PC-3 (cell line): ENCODE measurements around the gene LSP1. TPM values are rescaled to one million over a fixed set of nuclear protein-coding genes. Genes with fewer than 3 reads are reported as not detected.

ENCODE experiments used
- ATAC-seq: fragments of 200-7000 bp; cut with Tn5 transposase; 2 replicates; pipeline ENCODE4 v1.9.1; 2020; ENCODE audit warnings: mild to moderate bottlenecking, moderate library complexity
- BruUV-seq: library from RNA; stranded (reverse); fragments of 400-500 nt; replicated peaks from 2 replicates; lab custom pipeline; 2021; lab: Mats Ljungman, UMichigan
- CTCF ChIA-PET: fragments of 300-600 bp; sonication (Branson Sonifier 250); formaldehyde crosslinking; loops from one replicate; lab custom pipeline; 2022; ENCODE audit warnings: antibody characterized with exemption; lab: Charles Lee
- POLR2A ChIA-PET: fragments of 300-600 bp; sonication (Branson Sonifier 250); formaldehyde crosslinking; loops from one replicate; lab custom pipeline; 2022; ENCODE audit warnings: antibody characterized with exemption; ENCODE audit not compliant: unreplicated experiment; lab: Charles Lee
- DNase-seq: peaks from one replicate; pipeline ENCODE4 v3.0.0-alpha.2; 2015
- H2AFZ ChIP-seq: fragments of 300-600 bp; sonication (generic); 2 replicates; pipeline ENCODE4 v1.6.0; 2016; ENCODE audit warnings: antibody characterized with exemption, low read length
- H3F3A ChIP-seq: fragments of 300-600 bp; sonication (generic); one replicate; pipeline ENCODE4 v1.6.0; 2017; ENCODE audit warnings: antibody characterized with exemption, low read length, control low read depth, mild to moderate bottlenecking; ENCODE audit not compliant: unreplicated experiment
- H3K27ac ChIP-seq: fragments of 300-600 bp; sonication (generic); 2 replicates; pipeline ENCODE4 v1.5.1; 2016; ENCODE audit warnings: mild to moderate bottlenecking, low read length
- H3K27me3 ChIP-seq: fragments of 300-600 bp; sonication (generic); 2 replicates; pipeline ENCODE4 v1.6.1; 2016; ENCODE audit warnings: low read length, mixed read lengths
- H3K36me3 ChIP-seq: fragments of 300-600 bp; sonication (generic); 2 replicates; pipeline ENCODE4 v1.6.1; 2016; ENCODE audit warnings: low read depth, mixed run types, low read length, mixed read lengths
- H3K4me1 ChIP-seq: fragments of 300-600 bp; sonication (generic); 2 replicates; pipeline ENCODE4 v1.5.1; 2016; ENCODE audit warnings: low read length; ENCODE audit not compliant: insufficient read depth
- H3K4me2 ChIP-seq: fragments of 300-600 bp; sonication (generic); 2 replicates; pipeline ENCODE4 v1.6.0; 2016; ENCODE audit warnings: low read length
- H3K4me3 ChIP-seq: fragments of 300-600 bp; sonication (generic); 2 replicates; pipeline ENCODE4 v1.5.1; 2016; ENCODE audit warnings: mild to moderate bottlenecking, low read length, mixed read lengths
- H3K79me2 ChIP-seq: fragments of 300-600 bp; sonication (generic); 2 replicates; pipeline ENCODE4 v1.6.1; 2017; ENCODE audit warnings: low read length, mixed read lengths
- H3K9ac ChIP-seq: fragments of 300-600 bp; sonication (generic); 2 replicates; pipeline ENCODE4 v1.6.0; 2016; ENCODE audit warnings: mild to moderate bottlenecking, low read length
- H3K9me2 ChIP-seq: fragments of 300-600 bp; sonication (generic); replicated peaks from 2 replicates; pipeline ENCODE4 v1.6.1; 2016; ENCODE audit warnings: mixed run types, low read length, mixed read lengths
- H3K9me3 ChIP-seq: fragments of 300-600 bp; sonication (generic); 2 replicates; pipeline ENCODE4 v1.6.1; 2016; ENCODE audit warnings: low read length, mixed read lengths
- H4K20me1 ChIP-seq: fragments of 300-600 bp; sonication (generic); 2 replicates; pipeline ENCODE4 v1.6.1; 2016; ENCODE audit warnings: low read length, mixed read lengths
- CTCF ChIP-seq: fragments of 300-600 bp; sonication (generic); conservative IDR thresholded peaks from 2 replicates; pipeline ENCODE4 v1.5.1; 2017; ENCODE audit warnings: antibody characterized with exemption, low read depth, mild to moderate bottlenecking, low read length
- EZH2 ChIP-seq: fragments of 300-600 bp; sonication (generic); IDR thresholded peaks from one replicate; pipeline ENCODE4 v1.6.1; 2017; ENCODE audit warnings: antibody characterized with exemption, mild to moderate bottlenecking, low read length; ENCODE audit not compliant: unreplicated experiment
- EZH2phosphoT487 ChIP-seq: fragments of 300-600 bp; sonication (generic); IDR thresholded peaks from 2 replicates; pipeline ENCODE4 v1.6.1; 2018; ENCODE audit warnings: mild to moderate bottlenecking, antibody characterized with exemption, low read length, borderline replicate concordance
- intact Hi-C: fragments of 100-400 bp; cut with micrococcal nuclease; formaldehyde crosslinking; loops from 2 replicates; pipeline ENCODE4 v1.9.0; 2023
- total RNA-seq: library from RNA; depleted of rRNA; stranded (reverse); fragments of >200 nt; gene quantifications from 2 replicates; pipeline ENCODE4 v1.2.3, GENCODE V29; 2014

The LSP1 gene
- total RNA-seq, 1 experiment from 2014 or later = not detected

DNA sequence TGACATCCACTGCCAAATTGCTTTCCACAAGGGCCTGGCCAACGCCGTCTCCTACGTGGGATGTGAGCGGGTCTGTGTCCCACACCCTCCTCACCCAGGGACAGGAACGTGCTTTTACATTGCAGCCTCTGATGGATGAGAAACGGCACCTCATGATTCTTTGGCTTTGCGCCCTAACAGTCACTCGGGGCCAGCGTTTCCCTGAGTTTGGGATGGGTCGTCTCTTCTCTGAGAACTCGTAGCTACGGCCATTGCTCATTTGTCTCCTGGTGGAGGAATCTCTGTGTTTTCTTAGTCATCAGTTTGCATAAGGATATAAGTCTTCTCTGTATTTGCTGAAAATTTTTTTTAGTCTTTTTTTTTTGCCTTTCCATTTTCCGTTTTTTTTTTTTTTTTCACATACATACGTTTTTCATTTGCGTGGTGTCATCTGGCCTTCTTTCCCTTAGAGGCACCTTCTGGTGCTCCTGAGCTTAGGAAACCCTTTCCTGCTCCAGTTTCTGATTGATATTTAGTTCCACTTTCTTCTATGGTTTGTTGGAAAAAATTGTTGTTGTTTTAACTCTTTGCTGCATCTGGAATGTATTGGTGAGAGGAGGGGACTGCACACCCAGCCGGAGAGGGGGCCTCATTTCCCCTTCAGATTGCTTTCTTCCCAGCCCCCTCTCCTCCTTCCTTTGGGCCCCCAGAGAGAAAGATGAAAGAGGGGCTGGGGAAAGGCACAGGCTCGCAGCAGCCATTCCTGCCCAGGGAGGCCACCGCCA, 78.6 kb downstream of the LSP1 start:
- Histone ChIP-seq H3K9me3 (no peaks in the 10 kb centered on the region), H3K4me3 (no peak overlapping the region), H2AFZ (no peak overlapping the region), H3K4me2 (no peak overlapping the region), H3K36me3 (no peaks in the 10 kb centered on the region), H3K79me2 (no peaks in the 10 kb centered on the region), H3K27me3 (no peaks in the 10 kb centered on the region), H4K20me1 (no peaks in the 10 kb centered on the region), H3F3A (no peaks in the 10 kb centered on the region), H3K9me2 (no peaks in the 10 kb centered on the region), H3K4me1 (no peaks in the 10 kb centered on the region), H3K9ac (no peak overlapping the region), H3K27ac (no peak overlapping the region)
- ChIA-PET POLR2A (no interaction called here), CTCF (no interaction called here)
- DNase-seq (no peak), ATAC-seq (no peak)
- no TSS peak for BruUV-seq
- no peak for TF ChIP-seq EZH2
- no peak for TF ChIP-seq EZH2phosphoT487
- no peak for TF ChIP-seq CTCF
- intact Hi-C loops = no loop called here

DNA sequence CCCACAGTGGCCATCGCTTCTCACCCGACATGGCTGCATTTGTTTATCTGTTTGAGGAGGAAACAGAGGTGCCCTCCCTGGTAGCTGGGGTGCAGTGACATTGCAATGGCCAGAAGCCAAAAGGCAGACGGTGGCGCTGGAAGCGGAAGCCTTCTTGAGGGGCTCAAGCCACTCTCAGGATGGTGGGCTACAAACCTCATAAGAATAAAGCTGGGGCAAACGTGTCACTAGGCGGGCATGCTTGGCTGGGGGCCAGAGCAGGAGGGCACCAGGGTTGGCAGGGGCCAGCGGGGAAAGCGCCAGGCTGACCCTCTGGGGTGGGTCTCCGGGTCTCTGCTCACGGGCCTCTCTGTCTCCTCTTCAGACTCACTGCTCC, 79.2 kb downstream of the LSP1 start:
- H3K9me3 ChIP-seq = no peaks in the 10 kb centered on the region
- H3K79me2 ChIP-seq = no peaks in the 10 kb centered on the region
- no peaks in the 10 kb centered on the region for H3K27me3 ChIP-seq
- no peak for ATAC-seq
- ChIA-PET CTCF (no interaction called here), POLR2A (no interaction called here)
- H3F3A ChIP-seq = no peaks in the 10 kb centered on the region
- no peaks in the 10 kb centered on the region for H3K4me1 ChIP-seq
- TF ChIP-seq EZH2phosphoT487 = no peak
- no peak for TF ChIP-seq EZH2
- TF ChIP-seq CTCF = no peak
- no peak overlapping the region for H2AFZ ChIP-seq
- BruUV-seq = no TSS peak
- H3K9ac ChIP-seq = no peak overlapping the region
- intact Hi-C loops = no loop called here
- no peak overlapping the region for H3K4me2 ChIP-seq
- no peaks in the 10 kb centered on the region for H3K9me2 ChIP-seq
- H3K27ac ChIP-seq = no peak overlapping the region
- no peak for DNase-seq
- H4K20me1 ChIP-seq = no peaks in the 10 kb centered on the region
- H3K4me3 ChIP-seq = no peak overlapping the region
- H3K36me3 ChIP-seq = no peaks in the 10 kb centered on the region

GRCh38 chr11:1932681-1933080, 79.8 kb downstream of the LSP1 start:
- H3K27me3 ChIP-seq = no peaks in the 10 kb centered on the region
- H4K20me1 ChIP-seq = no peaks in the 10 kb centered on the region
- no peaks in the 10 kb centered on the region for H3K9me2 ChIP-seq
- H2AFZ ChIP-seq = no peak overlapping the region
- no peak overlapping the region for H3K4me2 ChIP-seq
- no peak overlapping the region for H3K27ac ChIP-seq
- H3K9me3 ChIP-seq = no peaks in the 10 kb centered on the region
- no peak overlapping the region for H3K4me3 ChIP-seq
- H3K79me2 ChIP-seq = no peaks in the 10 kb centered on the region
- no peaks in the 10 kb centered on the region for H3F3A ChIP-seq
- TF ChIP-seq EZH2phosphoT487 (no peak), CTCF (no peak), EZH2 (no peak)
- no TSS peak for BruUV-seq
- no peaks in the 10 kb centered on the region for H3K4me1 ChIP-seq
- POLR2A ChIA-PET = no interaction called here
- DNase-seq (no peak), ATAC-seq (no peak)
- H3K9ac ChIP-seq = no peak overlapping the region
- H3K36me3 ChIP-seq = no peaks in the 10 kb centered on the region
- intact Hi-C loops = no loop called here
- CTCF ChIA-PET = no interaction called here
